HG02885 (cell line): ENCODE data around the gene DONSON.
"Not testable (repeated sequence)": the region's sequence is repeated elsewhere in the genome, so short reads cannot be mapped to it uniquely, and the experiment has no call there.

Experiments
- ATAC-seq: cut with Tn5 transposase; IDR thresholded peaks from one replicate; pipeline ENCODE4 v1.9.1; 2021; ENCODE audit warnings: mild to moderate bottlenecking; ENCODE audit not compliant: unreplicated experiment, poor library complexity

The DONSON gene

DNA sequence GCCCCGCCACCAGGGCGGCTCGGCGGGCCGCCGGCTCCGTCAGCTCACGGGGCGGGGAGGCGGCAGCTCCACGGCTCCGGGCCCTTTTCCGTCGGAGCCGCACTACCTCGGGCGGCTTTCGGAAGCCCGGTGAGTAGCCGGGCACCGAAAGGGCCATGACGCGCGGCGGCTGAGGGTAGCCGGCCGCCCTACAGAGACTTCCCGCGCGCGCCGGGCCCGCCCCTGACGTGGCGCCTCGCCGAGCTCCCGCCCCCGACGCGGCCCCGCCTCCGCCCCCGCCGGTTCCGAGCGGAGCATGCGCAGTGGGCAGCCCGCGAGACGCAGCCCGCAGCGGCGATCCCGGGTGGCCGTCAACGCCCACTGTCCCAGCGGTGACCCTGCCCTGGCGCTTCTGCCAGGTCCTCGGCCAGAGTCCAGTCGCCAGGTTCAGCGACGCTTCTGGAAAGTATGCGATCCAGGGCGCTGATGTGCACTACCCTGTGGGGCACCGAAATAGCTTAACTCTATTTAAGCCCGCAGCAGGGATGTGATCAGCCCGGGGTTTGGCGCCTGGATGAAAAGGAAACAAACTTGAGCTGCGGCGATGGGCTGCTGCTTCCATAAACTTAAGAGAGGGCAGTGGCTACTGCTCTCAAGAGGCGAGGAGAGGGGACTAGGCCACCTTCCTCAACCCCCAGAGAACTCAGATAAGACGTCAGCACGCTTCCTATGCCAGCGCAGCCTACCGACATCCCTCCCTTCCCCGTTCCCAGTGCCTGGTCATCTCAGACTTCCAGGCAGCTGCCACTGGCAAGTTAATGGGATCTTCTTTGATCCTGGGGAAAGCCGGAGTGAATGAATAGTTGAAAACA lies at the start of gene DONSON:
Gene DONSON (minus strand): TSS at position 200 of the 851 bp plus-strand sequence. CDS start 43 bp downstream, at position 157.
- peak; percentile 93 for ATAC-seq

DNA sequence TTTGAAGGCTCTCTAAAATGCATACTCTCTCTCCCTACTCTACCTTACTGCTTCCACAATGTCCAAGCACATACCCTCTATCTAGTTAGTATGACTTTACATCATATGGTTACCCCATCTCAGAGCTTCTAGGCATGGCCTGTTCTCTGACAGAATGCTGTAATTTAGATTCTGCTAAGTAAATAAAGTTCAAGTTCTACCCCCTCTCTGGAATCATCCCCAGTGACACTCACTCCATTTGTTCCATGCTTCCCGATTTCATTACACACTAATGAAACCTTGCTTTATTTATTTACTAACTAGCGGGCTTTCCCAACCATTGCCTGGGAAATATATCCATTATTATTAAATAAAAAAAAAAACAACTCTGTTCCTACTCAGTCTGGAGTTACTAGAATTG lies 45.8 kb upstream of the DONSON start:
- no peak for ATAC-seq

- ATAC-seq: not testable (repeated sequence)
Observed at GRCh38 chr21:33626151-33626550, 37.7 kb upstream of the DONSON start.

GRCh38 chr21:33622253-33622652 lies 33.8 kb upstream of the DONSON start:
- ATAC-seq: no peak

DNA sequence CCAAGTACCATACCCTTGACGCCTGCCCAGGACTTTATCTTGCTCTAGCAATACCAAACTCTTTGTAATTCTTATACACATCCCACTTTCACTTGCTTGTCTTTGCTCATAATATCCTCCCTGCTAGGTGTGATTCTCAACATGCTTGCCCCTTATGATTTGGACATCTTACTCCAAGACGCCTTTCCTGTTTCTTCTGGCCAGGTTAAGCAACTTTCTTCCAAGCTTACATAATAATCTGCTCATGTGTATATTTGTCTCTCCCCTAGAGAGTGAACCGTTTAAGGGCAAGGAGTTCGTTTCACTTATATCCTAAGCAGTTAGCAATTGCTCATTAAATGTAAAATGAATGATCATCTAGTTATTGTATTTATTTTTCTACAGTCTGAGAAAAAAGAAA lies 31.2 kb upstream of the DONSON start:
- no peak for ATAC-seq

- no peak for ATAC-seq
Observed at GRCh38 chr21:33618407-33618806, 29.9 kb upstream of the DONSON start.

DNA sequence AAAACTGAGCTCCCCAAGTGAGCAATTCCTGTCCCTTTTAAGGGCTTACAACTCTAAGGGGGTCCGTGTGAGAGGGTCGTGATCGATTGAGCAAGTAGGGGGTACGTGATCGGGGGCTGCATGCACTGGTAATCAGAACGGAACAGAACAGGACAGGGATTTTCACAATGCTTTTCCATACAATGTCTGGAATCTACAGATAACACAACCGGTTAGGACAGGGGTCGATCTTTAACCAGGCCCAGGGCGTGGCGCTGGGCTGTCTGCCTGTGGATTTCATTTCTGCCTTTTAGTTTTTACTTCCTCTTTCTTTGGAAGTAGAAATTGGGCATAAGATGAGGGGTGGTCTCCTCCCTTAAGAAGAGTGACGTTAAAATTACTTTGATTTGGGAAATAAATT lies 29.1 kb upstream of the DONSON start:
- not testable (repeated sequence) for ATAC-seq

DNA sequence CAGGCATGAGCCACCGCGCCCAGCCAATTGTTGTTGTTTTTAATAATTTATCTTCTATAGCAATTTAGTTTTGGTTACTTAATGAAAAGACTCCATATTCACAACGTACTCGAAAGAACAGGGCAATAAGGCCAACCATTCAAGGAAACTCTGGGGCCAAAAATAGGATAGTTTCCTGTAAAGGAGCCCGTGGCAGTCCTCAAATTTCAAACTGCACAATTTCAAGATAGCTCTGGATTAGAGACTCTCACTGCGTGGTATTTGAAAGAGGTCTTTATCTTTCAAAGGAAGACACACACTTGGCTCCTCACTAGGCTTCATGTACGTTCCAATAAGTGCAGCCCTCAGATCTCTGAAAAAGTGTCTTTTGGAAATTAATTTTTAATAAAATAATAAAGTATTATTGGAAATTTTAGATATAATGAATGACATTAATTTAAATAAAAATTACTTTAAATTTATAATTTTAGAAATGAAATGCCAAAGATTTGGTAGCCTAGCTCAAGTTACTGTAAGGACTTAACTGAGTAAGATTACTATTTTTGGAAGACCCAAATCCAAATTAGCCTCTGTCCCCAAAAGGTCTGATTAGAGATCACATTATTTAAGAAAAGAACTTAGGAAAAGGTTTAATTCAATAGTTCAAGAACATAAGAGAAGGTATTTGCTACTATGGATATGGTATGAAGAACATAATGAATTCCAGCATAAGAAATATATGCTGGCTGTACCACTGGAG lies 22.7 kb upstream of the DONSON start:
- ATAC-seq: no peak

DNA sequence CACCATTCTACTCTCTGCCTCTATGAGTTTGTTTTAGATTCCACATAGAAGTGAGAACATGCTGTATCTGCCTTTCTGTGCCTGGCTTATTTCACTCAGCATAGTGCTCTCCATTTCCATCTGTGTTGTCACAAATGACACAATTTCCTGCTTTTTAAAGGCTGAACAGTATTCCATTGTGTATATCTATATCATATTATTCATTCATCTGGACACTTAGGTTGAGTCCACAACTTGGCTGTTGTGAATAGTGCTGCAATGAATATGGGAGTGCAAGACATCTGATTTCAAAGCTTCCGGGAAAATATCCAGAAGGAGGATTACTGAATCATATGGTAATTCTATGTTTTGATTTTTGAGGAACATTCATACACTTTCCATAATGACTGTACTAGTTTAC lies 20.1 kb upstream of the DONSON start:
- ATAC-seq: no peak

- no peak for ATAC-seq
Observed at GRCh38 chr21:33598051-33598450, 9.6 kb upstream of the DONSON start.

DNA sequence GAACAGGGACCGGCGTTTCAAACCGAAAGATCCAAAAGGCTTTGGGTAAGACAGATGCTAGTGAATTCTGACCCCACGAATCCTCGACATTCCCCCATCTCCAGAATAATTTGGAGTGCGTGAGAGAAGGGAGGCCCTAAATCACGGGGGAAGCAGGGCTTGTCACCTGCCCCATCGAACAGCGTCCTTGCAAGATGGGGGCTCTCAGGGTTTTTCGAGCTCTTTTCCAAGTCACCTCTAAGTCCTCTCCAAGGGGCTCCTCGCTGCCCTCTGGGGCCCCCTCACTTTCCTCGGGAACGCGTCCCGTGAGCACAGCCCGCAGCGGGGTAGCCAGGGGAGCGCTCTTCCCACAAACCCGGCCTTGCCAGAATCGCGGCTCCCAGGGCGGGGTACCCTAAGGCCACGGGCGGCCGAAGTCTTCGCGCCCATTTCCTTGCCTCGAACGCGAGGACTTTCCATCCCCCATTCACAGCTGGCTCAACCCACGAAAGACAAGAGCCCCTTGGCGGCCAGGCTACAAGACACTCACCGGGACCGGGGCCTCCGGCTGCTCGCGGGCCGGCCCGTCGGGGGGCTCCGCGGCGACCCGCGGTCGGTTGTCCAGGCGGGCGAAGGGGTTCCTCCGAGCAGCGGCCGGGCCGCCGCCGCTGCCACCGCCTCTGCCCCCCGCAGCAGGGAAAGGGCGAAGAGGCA lies 546 bp downstream of the DONSON start:
- ATAC-seq: peak; percentile 1

DNA sequence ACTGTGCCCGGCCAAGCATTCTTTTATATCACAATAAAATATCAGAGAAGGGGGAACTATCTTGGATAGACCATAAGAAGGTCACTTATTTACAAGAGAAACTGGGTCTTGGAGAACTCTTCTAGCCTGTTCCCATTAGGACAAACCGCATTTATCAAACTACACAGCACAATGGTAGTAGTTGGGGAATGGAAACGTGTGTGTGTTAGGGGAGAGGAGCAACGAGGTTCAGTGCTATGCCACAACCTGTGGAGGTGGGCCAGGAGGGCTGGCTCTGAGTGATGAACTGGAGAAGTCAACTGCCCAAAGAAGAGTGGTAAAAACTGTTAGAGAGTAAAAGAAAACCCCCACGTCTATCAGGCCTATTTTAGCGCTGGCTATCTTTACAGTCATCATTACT lies 1.6 kb downstream of the DONSON start:
- ATAC-seq: no peak

GRCh38 chr21:33584455-33584854 lies 4.0 kb downstream of the DONSON start:
- no peak for ATAC-seq

DNA sequence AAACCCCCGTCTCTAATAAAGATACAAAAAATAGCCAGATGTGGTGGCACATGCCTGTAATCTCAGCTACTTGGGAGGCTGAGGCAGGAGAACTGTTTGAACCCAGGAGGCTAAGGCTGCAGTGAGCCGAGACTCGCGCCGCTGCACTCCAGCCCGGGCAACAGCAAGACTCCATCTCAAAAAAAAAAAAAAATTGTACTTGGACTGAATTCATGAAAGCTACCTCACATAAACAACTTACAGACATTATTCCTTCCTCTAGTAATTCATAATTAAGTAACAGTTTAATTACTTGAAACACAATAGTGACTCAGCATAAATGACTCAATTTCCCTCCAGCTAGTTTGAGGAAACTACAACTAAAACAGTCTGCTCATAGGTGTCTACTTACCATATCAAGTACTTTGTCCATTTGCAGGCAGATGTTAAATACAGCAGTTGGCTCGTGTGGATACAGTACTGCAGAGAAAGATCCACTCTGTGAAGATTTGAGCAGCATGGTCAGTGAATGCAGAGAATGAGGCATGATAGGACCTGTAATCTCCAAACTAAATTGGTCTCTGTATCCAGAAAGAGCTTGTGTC lies 9.4 kb downstream of the DONSON start:
- no peak for ATAC-seq

- no peak for ATAC-seq
Observed at GRCh38 chr21:33578214-33578613, 10.3 kb downstream of the DONSON start.

GRCh38 chr21:33576741-33577141 lies 11.7 kb downstream of the DONSON start:
- ATAC-seq: not testable (repeated sequence)

- ATAC-seq: no peak
Observed at GRCh38 chr21:33572350-33572749, 16.1 kb downstream of the DONSON start.

DNA sequence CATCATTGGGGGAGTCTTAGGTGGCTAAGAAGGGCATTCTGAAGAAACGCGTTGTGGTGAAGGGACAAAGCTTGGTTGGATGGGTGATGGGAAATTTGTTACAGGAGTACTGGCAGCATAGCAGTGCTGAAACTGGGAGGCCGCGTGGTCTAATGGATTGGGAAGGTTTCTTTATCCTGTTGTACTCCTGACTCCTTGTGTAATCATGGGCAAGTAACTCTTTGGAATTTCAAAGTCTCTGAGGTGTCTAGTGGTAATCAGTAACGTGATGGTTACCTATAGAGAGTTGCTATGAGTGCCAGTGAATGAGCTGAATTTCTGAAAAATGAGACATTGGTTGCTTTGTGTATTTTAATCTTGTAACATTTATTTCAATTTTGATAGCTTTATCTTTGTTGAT lies 18.5 kb downstream of the DONSON start:
- ATAC-seq: no peak

- ATAC-seq: no peak
Observed at GRCh38 chr21:33568448-33568847, 20.0 kb downstream of the DONSON start.

GRCh38 chr21:33567914-33568313 lies 20.6 kb downstream of the DONSON start:
- no peak for ATAC-seq

DNA sequence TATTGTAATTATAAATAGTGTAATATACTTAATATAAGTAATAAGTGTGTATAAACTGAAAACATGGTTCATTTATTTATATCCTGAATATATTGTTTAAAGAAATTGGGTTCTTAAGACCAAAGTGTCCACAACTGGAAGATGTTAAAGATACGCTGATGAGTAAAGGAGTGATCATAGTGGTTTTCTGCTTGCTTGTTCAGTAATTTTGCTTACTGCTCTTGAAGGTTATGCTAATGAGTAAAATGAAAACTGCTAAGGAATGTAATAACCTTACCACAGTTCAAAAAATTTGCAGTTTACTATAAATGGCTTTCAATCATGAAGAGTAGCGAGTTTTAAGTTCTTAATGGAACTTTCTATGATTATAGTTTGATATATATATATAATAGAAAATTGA lies 22.0 kb downstream of the DONSON start:
- no peak for ATAC-seq
